HepG2 (cell line): Measurements from ENCODE around the gene CCDC57. TPM values are rescaled to one million over a fixed set of nuclear protein-coding genes. Genes with fewer than 3 reads are reported as not detected.

Experiments used
- ATAC-seq: fragments of 200-7000 bp; cut with Tn5 transposase; 3 replicates; pipeline ENCODE4 v1.9.1; 2020; ENCODE audit warnings: mild to moderate bottlenecking, moderate library complexity
- BruUV-seq: library from RNA; stranded (reverse); fragments of 400-500 nt; replicated peaks from 2 replicates; lab custom pipeline; 2021; lab: Mats Ljungman, UMichigan
- CTCF ChIA-PET: fragments of 300-600 bp; formaldehyde crosslinking; extraction: SDS; loops from one replicate; lab custom pipeline; 2021; ENCODE audit warnings: low total read pairs, inconsistent platforms, low intra/inter-chr PET ratio; lab: Yijun Ruan, JAX
- POLR2A ChIA-PET: fragments of 350-600 bp; sonication (Branson Sonifier 250); formaldehyde crosslinking; loops from one replicate; lab custom pipeline; 2020; ENCODE audit warnings: antibody characterized with exemption, inconsistent platforms; lab: Yijun Ruan, JAX
- DNase-seq: peaks from one replicate; pipeline ENCODE4 v3.0.0-alpha.2; 2015; ENCODE audit warnings: low spot score
- FAIRE-seq: peaks from 3 replicates; lab custom pipeline; 2011; peaks lifted over from hg19 to GRCh38; lab: Jason Lieb, UNC
- H2AFZ ChIP-seq: one replicate; pipeline ENCODE4 v1.6.1; 2011; ENCODE audit warnings: low read length, inconsistent platforms
- H3K27ac ChIP-seq: fragments of 300-600 bp; 3 replicates; pipeline ENCODE4 v1.8.0; 2011; ENCODE audit warnings: mixed run types, mild to moderate bottlenecking, mixed read lengths, low read length, inconsistent platforms; ENCODE audit not compliant: insufficient read depth; ENCODE audit errors: extremely low read length
- H3K27me3 ChIP-seq, 2 experiments: fragments of 200-600 bp in 1 of 2; 2 replicates in 1 of 2; 3 replicates in 1 of 2; pipeline versions ENCODE4 v1.6.0 to v1.8.0; 2011; ENCODE audit warnings: low read length in 2 of 2, mild to moderate bottlenecking in 2 of 2, moderate library complexity in 2 of 2, inconsistent platforms in 1 of 2; ENCODE audit not compliant: insufficient read depth in 2 of 2, control insufficient read depth in 1 of 2
- H3K36me3 ChIP-seq, 2 experiments: fragments of 200-600 bp in 1 of 2; replicated peaks in 1 of 2; 2 replicates in 1 of 2; 3 replicates in 1 of 2; pipeline versions ENCODE4 v1.5.1 to v1.8.0; 2011; ENCODE audit warnings: low read length in 2 of 2, inconsistent platforms in 1 of 2; ENCODE audit not compliant: insufficient read depth in 2 of 2, control insufficient read depth in 1 of 2
- H3K4me1 ChIP-seq: 2 replicates; pipeline ENCODE4 v1.5.1; 2012; ENCODE audit warnings: low read length, inconsistent platforms; ENCODE audit not compliant: insufficient read depth
- H3K4me2 ChIP-seq: 2 replicates; pipeline ENCODE4 v1.6.0; 2011; ENCODE audit warnings: low read depth, low read length, inconsistent platforms
- H3K4me3 ChIP-seq, 3 experiments: fragments of 200-600 bp in 1 of 3; sonication (generic), shearing (Covaris generic) in 1 of 3; replicated peaks in 1 of 3; 2 replicates each; pipeline ENCODE4 v1.5.1; 2011 to 2016; ENCODE audit warnings: low read length in 3 of 3, inconsistent platforms in 2 of 3, low read depth in 2 of 3, mild to moderate bottlenecking in 2 of 3, control low read depth in 1 of 3, mixed read lengths in 1 of 3; ENCODE audit not compliant: insufficient read depth in 1 of 3
- H3K79me2 ChIP-seq: one replicate; pipeline ENCODE4 v1.6.1; 2011; ENCODE audit warnings: low read length, inconsistent platforms; ENCODE audit not compliant: insufficient read depth
- H3K9ac ChIP-seq: 2 replicates; pipeline ENCODE4 v1.6.0; 2011; ENCODE audit warnings: mild to moderate bottlenecking, low read depth, low read length, inconsistent platforms; ENCODE audit not compliant: insufficient read depth
- H3K9me3 ChIP-seq: 2 replicates; pipeline ENCODE4 v1.5.1; 2012; ENCODE audit warnings: mild to moderate bottlenecking, low read length
- H4K20me1 ChIP-seq: 2 replicates; pipeline ENCODE4 v1.6.0; 2011; ENCODE audit warnings: inconsistent platforms, mild to moderate bottlenecking, low read length, moderate library complexity; ENCODE audit not compliant: insufficient read depth
- AGO2 ChIP-seq: fragments of 200-400 bp; formaldehyde crosslinking; optimal IDR thresholded peaks from 2 replicates; pipeline ENCODE3; 2017; ENCODE audit warnings: mild to moderate bottlenecking, low read depth, low read length, moderate library complexity
- BRD4 ChIP-seq: sonication (generic); formaldehyde crosslinking; IDR thresholded peaks from 2 replicates; pipeline ENCODE4 v1.4.0; 2020; ENCODE audit warnings: missing genetic modification reagents
- FIP1L1 ChIP-seq: fragments of 200-400 bp; formaldehyde crosslinking; IDR thresholded peaks from 2 replicates; pipeline ENCODE4 v1.6.1; 2018; ENCODE audit warnings: low read depth, mild to moderate bottlenecking, low read length, moderate library complexity, borderline replicate concordance; ENCODE audit not compliant: insufficient read depth
- FOXP1 ChIP-seq, 2 experiments: fragments of 450-650 bp in 1 of 2; IDR thresholded peaks; 2 replicates each; pipeline ENCODE4 v1.6.1; 2017 to 2018; ENCODE audit warnings: antibody characterized with exemption in 1 of 2
- HMG20B ChIP-seq: conservative IDR thresholded peaks from 2 replicates; pipeline ENCODE4 v1.6.1; 2016; ENCODE audit warnings: missing genetic modification reagents, missing compliant biosample characterization
- KDM2A ChIP-seq: sonication (generic); formaldehyde crosslinking; IDR thresholded peaks from 2 replicates; pipeline ENCODE4 v1.4.0; 2020; ENCODE audit warnings: low read depth, missing genetic modification reagents, borderline replicate concordance
- KDM3A ChIP-seq: IDR thresholded peaks from 2 replicates; pipeline ENCODE4 v1.6.1; 2018; ENCODE audit warnings: low read depth, missing compliant biosample characterization
- RBFOX2 ChIP-seq: fragments of 200-400 bp; formaldehyde crosslinking; IDR thresholded peaks from 2 replicates; pipeline ENCODE4 v1.6.1; 2017; ENCODE audit warnings: low read depth, mild to moderate bottlenecking, low read length
- RBM22 ChIP-seq: fragments of 200-400 bp; formaldehyde crosslinking; optimal IDR thresholded peaks from 2 replicates; pipeline ENCODE3; 2017; ENCODE audit warnings: mild to moderate bottlenecking, low read length, moderate library complexity
- ZBTB42 ChIP-seq: sonication (generic); formaldehyde crosslinking; IDR thresholded peaks from 2 replicates; pipeline ENCODE4 v1.5.0; 2020; ENCODE audit warnings: mild to moderate bottlenecking, missing genetic modification reagents
- ZBTB8A ChIP-seq: sonication (generic); formaldehyde crosslinking; IDR thresholded peaks from 2 replicates; pipeline ENCODE4 v1.4.0; 2020; ENCODE audit warnings: mild to moderate bottlenecking, low read depth, missing genetic modification reagents, borderline replicate concordance
- ZNF33B ChIP-seq: sonication (generic); formaldehyde crosslinking; IDR thresholded peaks from 2 replicates; pipeline ENCODE4 v1.5.1; 2020; ENCODE audit warnings: mild to moderate bottlenecking, missing genetic modification reagents
- ZNF558 ChIP-seq: sonication (generic); formaldehyde crosslinking; IDR thresholded peaks from 2 replicates; pipeline ENCODE4 v1.9.0; 2022; ENCODE audit warnings: mild to moderate bottlenecking, missing genetic modification reagents, borderline replicate concordance
- ZNF569 ChIP-seq: sonication (generic); formaldehyde crosslinking; IDR thresholded peaks from 2 replicates; pipeline ENCODE4 v1.5.0; 2020; ENCODE audit warnings: mild to moderate bottlenecking, missing genetic modification reagents, moderate library complexity, borderline replicate concordance
- WGBS: methylation state at CpG from one replicate; pipeline ENCODE4 v1.1.6; 2017; ENCODE audit warnings: low lambda C conversion rate; 5-methylcytosine and 5-hydroxymethylcytosine counted together
- in situ Hi-C: cut with HindIII; loops from 2 replicates; pipeline ENCODE4 v1.10.0; 2017; ENCODE audit warnings: low pct_unique_long_range_greater_than_20kb; ENCODE audit not compliant: extremely low pct_ligation_motif_present
- intact Hi-C: fragments of 100-400 bp; cut with micrococcal nuclease; formaldehyde crosslinking; loops from one replicate; pipeline ENCODE4 v1.10.0; 2022; ENCODE audit not compliant: unreplicated experiment
- polyA plus RNA-seq, 8 experiments: library from polyadenylated mRNA; depleted of rRNA in 3 of 8; stranded (reverse) in 7 of 8; unstranded in 1 of 8; fragments of >200 nt; fragmentation: Illumina TruSeq in 4 of 8; extraction: Trizol in 4 of 8; gene quantifications; 2 replicates each; pipeline versions ENCODE4 v1.2.1 to v1.2.3, GENCODE V29; 2011 to 2016; ENCODE audit warnings: low read depth in 4 of 8, missing spikeins in 1 of 8, mixed read lengths in 1 of 8; ENCODE audit not compliant: insufficient read depth in 1 of 8
- total RNA-seq, 5 experiments: library from RNA; depleted of rRNA; stranded (reverse); fragments of >200 nt; fragmentation: Illumina TruSeq; extraction: Trizol; gene quantifications; 2 replicates each; pipeline ENCODE4 v1.2.3, GENCODE V29; 2016; ENCODE audit warnings: low read depth in 1 of 5
- TF ChIP-seq, protein P1 (sequence below): sonication (generic); formaldehyde crosslinking; IDR thresholded peaks from 2 replicates; pipeline ENCODE4 v1.5.0; 2020; ENCODE audit warnings: mild to moderate bottlenecking, missing genetic modification reagents, borderline replicate concordance
- TF ChIP-seq, protein P2 (sequence below): sonication (generic); formaldehyde crosslinking; IDR thresholded peaks from 2 replicates; pipeline ENCODE4 v1.4.0; 2020; ENCODE audit warnings: missing genetic modification reagents

CCDC57 gene
- total and polyA plus RNA-seq, 2 of the 13 experiments (the other 11 are each of a cell fraction or from before 2014, with no cell fraction given) = 59.3 to 59.9 TPM

DNA sequence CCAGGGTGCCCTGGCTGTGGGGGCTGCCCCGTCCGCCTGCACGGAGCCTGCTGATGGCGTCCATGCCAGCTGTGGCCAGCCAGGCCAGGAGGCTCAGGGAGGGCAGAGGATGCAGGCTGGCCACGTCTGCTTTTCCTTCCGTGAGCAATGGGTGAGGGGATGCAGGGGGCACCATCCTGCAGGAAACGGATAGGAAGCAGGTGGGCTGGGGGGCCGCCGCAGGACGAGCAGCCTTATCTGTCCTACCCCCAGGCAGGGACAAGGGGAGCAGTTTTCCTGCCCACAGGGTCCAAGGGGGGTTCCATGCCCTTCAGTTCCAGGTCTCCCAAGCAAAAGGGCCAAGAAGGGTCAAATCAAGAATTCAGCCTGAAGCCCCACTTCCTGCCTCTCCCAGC lies 153.8 kb downstream of the CCDC57 start (continued):
- TF ChIP-seq, protein P1, sequence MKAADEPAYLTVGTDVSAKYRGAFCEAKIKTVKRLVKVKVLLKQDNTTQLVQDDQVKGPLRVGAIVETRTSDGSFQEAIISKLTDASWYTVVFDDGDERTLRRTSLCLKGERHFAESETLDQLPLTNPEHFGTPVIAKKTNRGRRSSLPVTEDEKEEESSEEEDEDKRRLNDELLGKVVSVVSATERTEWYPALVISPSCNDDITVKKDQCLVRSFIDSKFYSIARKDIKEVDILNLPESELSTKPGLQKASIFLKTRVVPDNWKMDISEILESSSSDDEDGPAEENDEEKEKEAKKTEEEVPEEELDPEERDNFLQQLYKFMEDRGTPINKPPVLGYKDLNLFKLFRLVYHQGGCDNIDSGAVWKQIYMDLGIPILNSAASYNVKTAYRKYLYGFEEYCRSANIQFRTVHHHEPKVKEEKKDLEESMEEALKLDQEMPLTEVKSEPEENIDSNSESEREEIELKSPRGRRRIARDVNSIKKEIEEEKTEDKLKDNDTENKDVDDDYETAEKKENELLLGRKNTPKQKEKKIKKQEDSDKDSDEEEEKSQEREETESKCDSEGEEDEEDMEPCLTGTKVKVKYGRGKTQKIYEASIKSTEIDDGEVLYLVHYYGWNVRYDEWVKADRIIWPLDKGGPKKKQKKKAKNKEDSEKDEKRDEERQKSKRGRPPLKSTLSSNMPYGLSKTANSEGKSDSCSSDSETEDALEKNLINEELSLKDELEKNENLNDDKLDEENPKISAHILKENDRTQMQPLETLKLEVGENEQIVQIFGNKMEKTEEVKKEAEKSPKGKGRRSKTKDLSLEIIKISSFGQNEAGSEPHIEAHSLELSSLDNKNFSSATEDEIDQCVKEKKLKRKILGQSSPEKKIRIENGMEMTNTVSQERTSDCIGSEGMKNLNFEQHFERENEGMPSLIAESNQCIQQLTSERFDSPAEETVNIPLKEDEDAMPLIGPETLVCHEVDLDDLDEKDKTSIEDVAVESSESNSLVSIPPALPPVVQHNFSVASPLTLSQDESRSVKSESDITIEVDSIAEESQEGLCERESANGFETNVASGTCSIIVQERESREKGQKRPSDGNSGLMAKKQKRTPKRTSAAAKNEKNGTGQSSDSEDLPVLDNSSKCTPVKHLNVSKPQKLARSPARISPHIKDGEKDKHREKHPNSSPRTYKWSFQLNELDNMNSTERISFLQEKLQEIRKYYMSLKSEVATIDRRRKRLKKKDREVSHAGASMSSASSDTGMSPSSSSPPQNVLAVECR (CRISPR knock-in tag) = peak; percentile 21; the same call in 1 of the 2 replicates
- TF ChIP-seq ZBTB8A (CRISPR knock-in tag) = no peak
- 0 out of 2 replicates have a peak, but pooled peaks have one; percentile 56 for TF ChIP-seq ZNF558
- peak; percentile 90 for TF ChIP-seq RBM22
- TF ChIP-seq AGO2 = peak; percentile 78

DNA sequence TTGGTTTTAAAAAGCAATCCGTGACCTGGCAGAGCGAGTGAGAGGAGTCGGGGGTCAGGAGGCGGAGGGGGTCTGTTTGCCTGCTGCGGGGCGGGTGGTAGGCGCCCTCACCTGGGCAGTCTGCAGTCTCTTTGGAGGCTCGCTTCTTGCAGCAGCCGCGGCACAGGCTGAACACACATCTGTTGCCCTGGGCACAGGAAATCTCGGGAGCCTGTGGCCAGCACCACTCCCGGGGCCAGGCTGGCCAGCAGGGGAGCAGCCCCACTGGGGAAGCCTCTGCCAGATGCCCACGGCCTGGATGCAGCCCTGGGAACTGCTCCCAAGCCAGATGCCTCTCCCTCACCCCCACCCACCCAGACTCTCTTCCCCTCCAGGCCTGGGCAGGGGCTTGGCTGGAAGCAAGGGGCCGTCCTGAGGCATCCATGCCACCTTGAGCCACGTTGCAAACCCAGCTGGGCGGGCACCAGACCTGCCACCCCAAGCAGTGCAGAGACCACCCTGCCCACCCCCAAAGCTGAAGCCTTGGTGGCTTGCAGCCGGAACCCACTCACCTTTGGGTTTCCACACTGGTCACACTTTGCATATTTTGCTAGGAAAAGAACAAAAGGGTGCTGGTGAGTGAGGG lies 154.3 kb downstream of the CCDC57 start:
- Histone ChIP-seq H3K4me1 (peaks cover 42% of the 10 kb centered on the region), H3K4me2 (no peak overlapping the region), H3K36me3 (peaks cover 48 to 75% of the 10 kb centered on the region in 2 experiments), H3K27me3 (no peaks in the 10 kb centered on the region), H3K9ac (peak overlapping the region; percentile 5; the same call in 1 of the 2 replicates), H3K79me2 (peaks cover 4% of the 10 kb centered on the region), H4K20me1 (no peaks in the 10 kb centered on the region), H3K27ac (peak overlapping the region; percentile 91), H2AFZ (no peak overlapping the region), H3K4me3 (no peak overlapping the region), H3K9me3 (no peaks in the 10 kb centered on the region)
- CTCF ChIA-PET = no interaction called here
- FAIRE-seq = no peak
- POLR2A ChIA-PET = interaction anchor here (1.0 to 1.7 kb wide), 3 partner anchors 21 to 44 kb away, joined by 4 to 6 read pairs (median 4); partner anchors contain the start of gene DCXR
- in situ Hi-C loops = no loop called here
- intact Hi-C loops = no loop called here
- no peak for DNase-seq
- BruUV-seq = no TSS peak
- 99% methylated on average over 14 of the region's 17 CpGs for WGBS
- ATAC-seq = no peak
- TF ChIP-seq KDM3A = no peak
- TF ChIP-seq ZBTB42 (CRISPR knock-in tag) = 0 out of 2 replicates have a peak, but pooled peaks have one; percentile 38
- 0 out of 2 replicates have a peak, but pooled peaks have one; percentile 18 for TF ChIP-seq ZNF33B (CRISPR knock-in tag)
- no peak for TF ChIP-seq HMG20B
- no peak for TF ChIP-seq ZNF569 (CRISPR knock-in tag)
- TF ChIP-seq, protein P2, sequence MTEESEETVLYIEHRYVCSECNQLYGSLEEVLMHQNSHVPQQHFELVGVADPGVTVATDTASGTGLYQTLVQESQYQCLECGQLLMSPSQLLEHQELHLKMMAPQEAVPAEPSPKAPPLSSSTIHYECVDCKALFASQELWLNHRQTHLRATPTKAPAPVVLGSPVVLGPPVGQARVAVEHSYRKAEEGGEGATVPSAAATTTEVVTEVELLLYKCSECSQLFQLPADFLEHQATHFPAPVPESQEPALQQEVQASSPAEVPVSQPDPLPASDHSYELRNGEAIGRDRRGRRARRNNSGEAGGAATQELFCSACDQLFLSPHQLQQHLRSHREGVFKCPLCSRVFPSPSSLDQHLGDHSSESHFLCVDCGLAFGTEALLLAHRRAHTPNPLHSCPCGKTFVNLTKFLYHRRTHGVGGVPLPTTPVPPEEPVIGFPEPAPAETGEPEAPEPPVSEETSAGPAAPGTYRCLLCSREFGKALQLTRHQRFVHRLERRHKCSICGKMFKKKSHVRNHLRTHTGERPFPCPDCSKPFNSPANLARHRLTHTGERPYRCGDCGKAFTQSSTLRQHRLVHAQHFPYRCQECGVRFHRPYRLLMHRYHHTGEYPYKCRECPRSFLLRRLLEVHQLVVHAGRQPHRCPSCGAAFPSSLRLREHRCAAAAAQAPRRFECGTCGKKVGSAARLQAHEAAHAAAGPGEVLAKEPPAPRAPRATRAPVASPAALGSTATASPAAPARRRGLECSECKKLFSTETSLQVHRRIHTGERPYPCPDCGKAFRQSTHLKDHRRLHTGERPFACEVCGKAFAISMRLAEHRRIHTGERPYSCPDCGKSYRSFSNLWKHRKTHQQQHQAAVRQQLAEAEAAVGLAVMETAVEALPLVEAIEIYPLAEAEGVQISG (CRISPR knock-in tag) = peak; percentile 16; the same call in 1 of the 2 replicates
- TF ChIP-seq RBFOX2 = peak; percentile 82
- TF ChIP-seq FOXP1 (IDR thresholded peaks at IDR 0.05) = no peak
- TF ChIP-seq FOXP1 (CRISPR knock-in tag; IDR thresholded peaks at IDR 0.05) = no peak
- TF ChIP-seq BRD4 (CRISPR knock-in tag) = 0 out of 2 replicates have a peak, but pooled peaks have one; percentile 41
- no peak for TF ChIP-seq FIP1L1
- TF ChIP-seq KDM2A (CRISPR knock-in tag) = 0 out of 2 replicates have a peak, but pooled peaks have one; percentile 13
